Loucy (cell line): ENCODE measurements around the gene ACVR1.

ENCODE experiments used
- EZH2phosphoT487 ChIP-seq: fragments of 200-600 bp; IDR thresholded peaks from 2 replicates; pipeline ENCODE4 v1.6.1; 2018; ENCODE audit warnings: antibody characterized with exemption, mild to moderate bottlenecking, moderate library complexity, borderline replicate concordance
- TF ChIP-seq, protein P1 (sequence below): fragments of 200-600 bp; sonication (generic); conservative IDR thresholded peaks from 2 replicates; pipeline ENCODE4 v1.5.1; 2014; ENCODE audit warnings: mild to moderate bottlenecking, antibody characterized with exemption, low read length

DNA sequence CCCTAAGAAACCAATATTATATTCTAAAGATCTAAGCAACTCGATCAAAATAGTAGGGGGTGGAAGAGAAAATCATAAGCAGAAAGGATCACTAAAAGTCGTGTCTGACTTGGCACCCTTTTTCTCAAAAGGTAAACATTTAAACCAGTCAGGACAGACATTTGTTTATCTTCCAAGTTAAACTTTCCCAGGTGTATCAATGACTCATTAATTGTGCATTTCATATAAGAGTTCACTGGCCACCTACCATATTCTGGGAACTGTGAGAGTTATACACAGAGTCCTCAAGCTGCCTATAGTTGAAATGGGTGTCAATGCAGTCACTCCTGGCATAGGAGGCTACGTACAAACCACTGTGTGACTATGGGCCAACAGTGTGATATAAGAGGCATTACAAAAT is 4.8 kb upstream of the ACVR1 start:
- TF ChIP-seq, protein P1, sequence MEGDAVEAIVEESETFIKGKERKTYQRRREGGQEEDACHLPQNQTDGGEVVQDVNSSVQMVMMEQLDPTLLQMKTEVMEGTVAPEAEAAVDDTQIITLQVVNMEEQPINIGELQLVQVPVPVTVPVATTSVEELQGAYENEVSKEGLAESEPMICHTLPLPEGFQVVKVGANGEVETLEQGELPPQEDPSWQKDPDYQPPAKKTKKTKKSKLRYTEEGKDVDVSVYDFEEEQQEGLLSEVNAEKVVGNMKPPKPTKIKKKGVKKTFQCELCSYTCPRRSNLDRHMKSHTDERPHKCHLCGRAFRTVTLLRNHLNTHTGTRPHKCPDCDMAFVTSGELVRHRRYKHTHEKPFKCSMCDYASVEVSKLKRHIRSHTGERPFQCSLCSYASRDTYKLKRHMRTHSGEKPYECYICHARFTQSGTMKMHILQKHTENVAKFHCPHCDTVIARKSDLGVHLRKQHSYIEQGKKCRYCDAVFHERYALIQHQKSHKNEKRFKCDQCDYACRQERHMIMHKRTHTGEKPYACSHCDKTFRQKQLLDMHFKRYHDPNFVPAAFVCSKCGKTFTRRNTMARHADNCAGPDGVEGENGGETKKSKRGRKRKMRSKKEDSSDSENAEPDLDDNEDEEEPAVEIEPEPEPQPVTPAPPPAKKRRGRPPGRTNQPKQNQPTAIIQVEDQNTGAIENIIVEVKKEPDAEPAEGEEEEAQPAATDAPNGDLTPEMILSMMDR: no peak
- no peak for TF ChIP-seq EZH2phosphoT487
